Ovary (tissue), 3 donors: Measurements from ENCODE around the gene UBE3C.

Source experiments
- EP300 ChIP-seq: sonication (generic); formaldehyde crosslinking; IDR thresholded peaks from one replicate; pipeline ENCODE4 v1.6.1; 2017; ENCODE audit warnings: antibody characterized with exemption
- POLR2A ChIP-seq: fragments of 450-650 bp; IDR thresholded peaks from one replicate; pipeline ENCODE4 v1.6.1; 2017; ENCODE audit warnings: antibody characterized with exemption, mild to moderate bottlenecking, moderate library complexity
- TF ChIP-seq, protein P1 (sequence below), 3 donors: fragments of 450-650 bp in 2 of 3; fragments of 200-600 bp in 1 of 3; IDR thresholded peaks; one replicate each; pipeline versions ENCODE4 v1.5.1 to v1.8.0; 2016 to 2022; ENCODE audit warnings: antibody characterized with exemption in 3 of 3, mild to moderate bottlenecking in 1 of 3
- donor health status: DM: no; HTN: no; CAD: no.

GRCh38 chr7:157250605-157251228, 112.0 kb downstream of the UBE3C start:
- TF ChIP-seq, protein P1, sequence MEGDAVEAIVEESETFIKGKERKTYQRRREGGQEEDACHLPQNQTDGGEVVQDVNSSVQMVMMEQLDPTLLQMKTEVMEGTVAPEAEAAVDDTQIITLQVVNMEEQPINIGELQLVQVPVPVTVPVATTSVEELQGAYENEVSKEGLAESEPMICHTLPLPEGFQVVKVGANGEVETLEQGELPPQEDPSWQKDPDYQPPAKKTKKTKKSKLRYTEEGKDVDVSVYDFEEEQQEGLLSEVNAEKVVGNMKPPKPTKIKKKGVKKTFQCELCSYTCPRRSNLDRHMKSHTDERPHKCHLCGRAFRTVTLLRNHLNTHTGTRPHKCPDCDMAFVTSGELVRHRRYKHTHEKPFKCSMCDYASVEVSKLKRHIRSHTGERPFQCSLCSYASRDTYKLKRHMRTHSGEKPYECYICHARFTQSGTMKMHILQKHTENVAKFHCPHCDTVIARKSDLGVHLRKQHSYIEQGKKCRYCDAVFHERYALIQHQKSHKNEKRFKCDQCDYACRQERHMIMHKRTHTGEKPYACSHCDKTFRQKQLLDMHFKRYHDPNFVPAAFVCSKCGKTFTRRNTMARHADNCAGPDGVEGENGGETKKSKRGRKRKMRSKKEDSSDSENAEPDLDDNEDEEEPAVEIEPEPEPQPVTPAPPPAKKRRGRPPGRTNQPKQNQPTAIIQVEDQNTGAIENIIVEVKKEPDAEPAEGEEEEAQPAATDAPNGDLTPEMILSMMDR (IDR thresholded peaks at IDR 0.05), result no peak
- no peak for TF ChIP-seq EP300
- TF ChIP-seq POLR2A, result no peak
